Measurements from ENCODE around the gene UBAC2.

Gene UBAC2

DNA sequence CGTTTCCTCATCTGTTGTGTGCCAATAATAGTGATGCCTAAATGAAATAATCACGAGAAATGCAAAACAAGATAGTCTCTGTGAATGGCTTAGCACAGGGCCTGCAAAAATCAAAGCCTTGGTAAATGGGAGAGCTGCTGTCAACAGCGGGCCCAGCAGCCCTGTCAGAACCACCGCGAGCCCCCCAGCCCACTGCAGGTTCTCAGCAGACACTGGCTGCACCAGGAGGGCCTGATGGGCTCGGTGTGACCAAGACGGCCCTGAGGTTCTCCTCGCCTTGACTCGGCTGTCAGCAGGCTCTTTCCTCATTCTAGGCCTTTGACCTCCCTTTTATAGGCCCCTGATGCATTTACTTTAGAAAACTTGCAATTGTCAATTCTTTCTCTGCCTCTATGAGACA lies 197.4 kb downstream of the UBAC2 start:
- TF ChIP-seq, protein P1, sequence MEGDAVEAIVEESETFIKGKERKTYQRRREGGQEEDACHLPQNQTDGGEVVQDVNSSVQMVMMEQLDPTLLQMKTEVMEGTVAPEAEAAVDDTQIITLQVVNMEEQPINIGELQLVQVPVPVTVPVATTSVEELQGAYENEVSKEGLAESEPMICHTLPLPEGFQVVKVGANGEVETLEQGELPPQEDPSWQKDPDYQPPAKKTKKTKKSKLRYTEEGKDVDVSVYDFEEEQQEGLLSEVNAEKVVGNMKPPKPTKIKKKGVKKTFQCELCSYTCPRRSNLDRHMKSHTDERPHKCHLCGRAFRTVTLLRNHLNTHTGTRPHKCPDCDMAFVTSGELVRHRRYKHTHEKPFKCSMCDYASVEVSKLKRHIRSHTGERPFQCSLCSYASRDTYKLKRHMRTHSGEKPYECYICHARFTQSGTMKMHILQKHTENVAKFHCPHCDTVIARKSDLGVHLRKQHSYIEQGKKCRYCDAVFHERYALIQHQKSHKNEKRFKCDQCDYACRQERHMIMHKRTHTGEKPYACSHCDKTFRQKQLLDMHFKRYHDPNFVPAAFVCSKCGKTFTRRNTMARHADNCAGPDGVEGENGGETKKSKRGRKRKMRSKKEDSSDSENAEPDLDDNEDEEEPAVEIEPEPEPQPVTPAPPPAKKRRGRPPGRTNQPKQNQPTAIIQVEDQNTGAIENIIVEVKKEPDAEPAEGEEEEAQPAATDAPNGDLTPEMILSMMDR (IDR thresholded peaks at IDR 0.05; ENCODE audit: low read depth, low read length, missing control alignments) = no peak
- no peaks in the 10 kb centered on the region for H3K27me3 ChIP-seq (replicated peaks)
- no peaks in the 10 kb centered on the region for H3K36me3 ChIP-seq (replicated peaks)
- in situ Hi-C loops (cut with HindIII; ENCODE audit: low pct_ligation_motif_present, low sequenced_read_pairs) = no loop called here
- no peak overlapping the region for H3K4me3 ChIP-seq (ENCODE audit: low read depth, low read length)
- H3K27ac ChIP-seq = no peak overlapping the region
- DNase-seq = no peak

DNA sequence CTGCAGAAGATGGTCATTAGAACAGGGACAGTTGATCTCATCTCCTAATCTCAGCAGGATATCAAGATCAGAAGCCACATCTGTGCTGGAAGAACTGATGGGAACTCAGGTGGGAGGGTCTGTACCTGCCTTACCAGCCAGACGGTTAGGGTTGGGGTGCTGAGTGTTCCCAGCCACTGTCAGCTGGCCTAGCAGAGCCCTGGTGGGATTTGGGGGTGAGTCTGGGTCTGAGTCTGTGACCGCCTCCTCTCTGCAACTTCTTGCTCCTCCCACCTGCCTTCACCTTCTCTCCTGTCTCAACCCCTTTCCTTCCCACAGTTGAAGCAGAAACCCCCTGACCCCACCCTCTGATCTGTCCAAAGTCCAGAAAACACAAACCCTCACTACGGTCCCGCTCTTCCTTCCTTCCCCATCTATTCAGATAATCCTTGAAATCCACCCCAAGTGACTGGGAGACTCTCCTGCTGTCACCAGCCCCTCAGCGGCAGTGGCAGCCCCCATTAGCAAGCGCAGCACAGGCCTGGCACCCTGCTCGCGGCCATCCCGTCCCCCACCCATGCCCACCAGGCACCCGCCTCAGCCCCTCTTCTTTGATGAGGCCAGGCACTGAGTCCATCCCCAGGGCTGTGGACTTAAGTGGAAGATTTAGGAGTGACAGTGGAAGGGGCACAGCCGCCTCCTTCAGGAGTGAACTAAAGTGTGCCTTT lies 198.4 kb downstream of the UBAC2 start:
- Histone ChIP-seq H3K27me3 (replicated peaks) (no peaks in the 10 kb centered on the region), H3K36me3 (replicated peaks) (no peaks in the 10 kb centered on the region), H3K4me3 (ENCODE audit: low read depth, low read length) (no peak overlapping the region), H3K27ac (no peak overlapping the region)
- TF ChIP-seq, protein P1 (IDR thresholded peaks at IDR 0.05; ENCODE audit: low read depth, low read length, missing control alignments) = no peak
- in situ Hi-C loops (cut with HindIII; ENCODE audit: low pct_ligation_motif_present, low sequenced_read_pairs) = no loop called here
- DNase-seq = no peak

DNA sequence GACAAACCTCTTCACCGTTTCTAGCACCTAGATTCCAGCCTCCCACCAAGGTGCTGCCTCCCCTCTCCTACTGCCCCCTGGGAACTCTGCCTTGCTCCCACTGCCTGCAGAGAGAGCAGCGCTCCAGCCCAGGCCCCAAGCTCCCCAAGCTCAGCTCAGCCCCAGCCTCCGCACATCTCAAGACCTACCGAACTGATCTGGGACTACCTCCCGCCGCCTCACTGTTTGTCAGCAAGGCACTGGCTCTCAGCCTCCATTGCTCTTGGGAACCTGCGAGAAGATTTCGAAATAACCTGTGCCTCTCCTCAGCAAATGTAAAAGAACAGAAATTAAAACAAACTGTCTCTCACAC lies 198.9 kb downstream of the UBAC2 start:
- in situ Hi-C loops (cut with HindIII; ENCODE audit: low pct_ligation_motif_present, low sequenced_read_pairs) = no loop called here
- Histone ChIP-seq H3K27ac (no peak overlapping the region), H3K27me3 (replicated peaks) (no peaks in the 10 kb centered on the region), H3K36me3 (replicated peaks) (no peaks in the 10 kb centered on the region), H3K4me3 (ENCODE audit: low read depth, low read length) (no peak overlapping the region)
- no peak for DNase-seq
- TF ChIP-seq, protein P1 (IDR thresholded peaks at IDR 0.05; ENCODE audit: low read depth, low read length, missing control alignments) = no peak

DNA sequence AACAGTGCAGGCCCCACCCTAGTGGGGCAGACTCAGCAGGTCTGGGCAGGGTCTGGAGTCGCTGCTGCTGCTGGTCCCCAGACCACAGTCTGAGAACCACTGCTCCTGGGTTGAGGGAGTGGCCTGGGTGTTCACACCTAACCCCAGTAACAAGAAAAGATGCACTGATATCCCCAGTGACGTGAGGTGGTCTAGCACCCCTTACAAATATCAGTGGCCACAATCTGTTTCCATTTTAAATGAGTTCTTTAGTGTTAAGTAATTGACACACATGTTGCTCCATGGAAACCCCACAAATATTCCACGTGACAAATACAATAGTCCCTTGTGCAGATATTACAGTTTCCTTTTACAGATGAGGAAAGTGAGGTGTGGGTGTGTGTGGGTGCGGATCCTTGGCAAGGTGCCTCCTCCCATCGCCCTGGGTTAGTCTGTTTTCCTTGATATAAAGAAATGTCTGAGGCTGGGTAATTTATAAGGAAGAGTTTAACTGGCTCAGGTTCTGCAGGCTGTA lies 202.9 kb downstream of the UBAC2 start:
- in situ Hi-C loops (cut with HindIII; ENCODE audit: low pct_ligation_motif_present, low sequenced_read_pairs) = no loop called here
- Histone ChIP-seq H3K27ac (no peak overlapping the region), H3K36me3 (replicated peaks) (no peaks in the 10 kb centered on the region), H3K4me3 (ENCODE audit: low read depth, low read length) (no peak overlapping the region), H3K27me3 (replicated peaks) (no peaks in the 10 kb centered on the region)
- TF ChIP-seq, protein P1 (IDR thresholded peaks at IDR 0.05; ENCODE audit: low read depth, low read length, missing control alignments) = no peak
- no peak for DNase-seq

DNA sequence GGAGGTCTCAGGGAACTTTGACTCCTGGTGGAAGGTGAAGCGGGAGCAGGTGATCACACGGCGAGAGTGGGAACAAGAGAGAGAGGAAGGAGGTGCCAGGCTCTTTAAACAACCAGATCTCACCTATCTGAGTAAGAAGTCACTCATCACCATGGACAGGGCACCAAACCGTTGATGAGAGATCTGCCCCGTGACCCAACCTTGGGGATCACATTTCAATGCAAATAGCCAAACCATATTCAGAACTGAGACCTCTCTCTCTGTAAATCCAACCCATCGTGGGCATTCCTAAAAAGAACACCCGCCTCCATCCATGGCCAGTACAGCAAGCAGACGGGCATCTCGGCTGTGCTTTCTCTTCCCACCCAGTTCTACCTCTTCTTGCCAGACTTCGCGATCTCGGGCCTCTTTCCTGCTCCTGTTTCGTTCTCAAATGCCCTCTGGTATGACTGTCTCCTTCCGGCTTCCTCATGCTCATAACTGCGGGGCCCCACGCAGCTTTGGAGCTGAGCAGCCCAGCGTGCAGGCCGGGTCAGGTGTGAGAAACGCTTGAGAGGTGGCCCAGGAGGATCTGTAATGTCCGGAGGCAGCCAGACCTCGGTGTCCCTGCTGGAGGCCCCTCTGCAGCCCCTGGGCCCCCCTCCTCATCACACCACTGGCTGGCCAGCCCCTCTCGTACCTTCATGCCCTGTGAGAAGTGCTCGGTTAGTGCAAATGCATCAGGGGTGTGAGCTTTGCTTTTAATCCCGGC lies 203.5 kb downstream of the UBAC2 start:
- Histone ChIP-seq H3K27me3 (replicated peaks) (no peaks in the 10 kb centered on the region), H3K36me3 (replicated peaks) (no peaks in the 10 kb centered on the region), H3K27ac (no peak overlapping the region), H3K4me3 (ENCODE audit: low read depth, low read length) (no peak overlapping the region)
- TF ChIP-seq, protein P1 (IDR thresholded peaks at IDR 0.05; ENCODE audit: low read depth, low read length, missing control alignments) = no peak
- no peak for DNase-seq
- in situ Hi-C loops (cut with HindIII; ENCODE audit: low pct_ligation_motif_present, low sequenced_read_pairs) = no loop called here
